Kasumi-1 (cell line): ENCODE results near the gene ZBTB40.
A peak's percentile ranks its signal among the peaks of the same experiment; 100 is the strongest.

Experiments used
- DNase-seq, 2 experiments: peaks; one replicate each; lab custom pipeline; 2025; lab: John Stamatoyannopoulos, UW

The ZBTB40 gene

GRCh38 chr1:22434717-22435116, 16.9 kb upstream of the ZBTB40 start:
- DNase-seq = no peak

GRCh38 chr1:22436948-22437347, 14.7 kb upstream of the ZBTB40 start:
- no peak for DNase-seq

DNA sequence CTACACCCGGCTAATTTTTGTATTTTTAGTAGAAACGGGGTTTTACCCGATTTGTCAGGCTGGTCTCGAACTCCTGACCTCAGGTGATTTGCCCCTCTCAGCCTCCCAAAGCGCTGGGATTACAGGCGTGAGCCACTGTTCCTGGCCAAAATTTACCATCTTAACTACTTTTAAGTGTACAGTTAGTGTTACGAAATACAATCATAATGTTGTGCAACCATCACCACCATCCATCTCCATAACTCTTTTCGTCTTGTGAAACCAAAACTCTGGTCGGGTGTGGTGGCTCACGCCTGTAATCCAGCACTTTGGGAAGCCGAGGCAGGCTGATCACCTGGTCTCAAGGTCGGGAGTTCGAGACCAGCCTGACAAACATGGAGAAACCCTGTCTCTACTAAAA, 14.1 kb upstream of the ZBTB40 start:
- DNase-seq = no peak

DNA sequence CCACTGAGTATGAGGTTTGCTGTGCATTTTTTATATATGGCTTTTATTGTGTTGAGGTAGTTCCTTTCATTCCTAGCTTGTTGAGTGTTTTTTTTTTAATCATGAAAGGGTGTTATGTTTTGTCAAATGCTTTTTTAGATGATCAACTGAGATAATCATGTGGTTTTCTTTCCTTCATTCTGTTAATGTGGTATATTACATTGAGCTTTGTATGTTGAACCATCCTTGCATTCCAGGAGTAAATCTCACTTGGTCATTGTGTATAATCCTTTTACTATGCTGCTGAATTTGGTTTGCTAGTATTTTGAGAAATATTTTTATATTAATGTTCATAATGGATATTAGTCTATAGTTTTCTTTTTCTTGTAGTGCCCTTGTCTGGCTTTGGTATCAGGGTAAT, 11.1 kb upstream of the ZBTB40 start:
- no peak for DNase-seq

DNA sequence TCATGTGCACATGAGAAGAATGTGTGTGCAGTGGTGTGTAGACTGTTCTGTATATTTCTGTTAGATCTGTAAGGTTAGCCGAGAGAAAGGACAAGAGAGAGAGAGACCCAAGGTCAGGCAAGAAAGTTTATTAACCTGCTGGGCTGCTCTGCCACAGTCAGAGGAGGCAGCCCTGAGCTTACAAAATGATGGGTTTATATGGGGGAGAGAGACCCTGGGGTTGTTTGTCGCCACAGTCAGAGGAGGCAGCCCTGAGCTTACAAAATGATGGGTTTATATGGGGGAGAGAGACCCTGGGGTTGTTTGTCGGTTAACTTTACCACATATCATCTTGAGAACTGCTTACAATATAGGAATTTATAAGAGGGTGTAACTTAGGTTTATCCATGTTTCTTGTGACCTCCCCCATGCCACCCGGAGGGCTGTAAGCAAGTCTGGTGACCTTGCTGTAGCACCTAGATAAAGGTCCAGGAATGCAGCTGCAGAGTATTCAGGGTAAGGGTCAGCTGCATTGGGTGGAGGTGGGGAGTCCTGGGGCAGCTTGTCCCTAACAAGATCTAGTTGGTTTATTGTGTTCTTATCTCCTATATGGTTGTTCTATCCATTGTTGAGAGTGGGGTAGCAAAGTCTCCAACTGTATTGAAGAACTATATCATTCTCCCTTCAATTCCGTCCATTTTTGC, 9.3 kb upstream of the ZBTB40 start:
- no peak for DNase-seq

- no peak for DNase-seq
These were observed 8.3 kb upstream of the ZBTB40 start for GRCh38 chr1:22443332-22443731.

DNA sequence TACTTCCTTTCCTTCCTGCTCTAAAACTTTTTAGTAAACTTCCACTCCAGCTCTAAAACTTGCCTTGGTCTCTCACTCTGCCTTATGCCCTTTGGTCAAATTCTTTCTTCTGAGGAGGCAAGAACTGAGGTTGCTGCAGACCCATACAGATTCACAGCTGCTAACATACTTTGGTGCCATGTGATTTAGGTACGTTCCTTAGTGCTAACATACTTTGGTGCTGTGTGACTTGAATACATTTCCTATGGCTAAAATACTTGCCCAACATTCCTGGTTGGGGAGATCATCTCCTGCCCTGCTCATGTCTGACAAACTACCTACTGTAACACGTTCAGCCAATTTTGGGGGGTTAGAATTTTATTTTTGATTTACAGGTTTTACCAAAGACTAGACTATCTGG, 6.8 kb upstream of the ZBTB40 start:
- DNase-seq = no peak

GRCh38 chr1:22447621-22448111, 4.0 kb upstream of the ZBTB40 start:
- DNase-seq = no peak

DNA sequence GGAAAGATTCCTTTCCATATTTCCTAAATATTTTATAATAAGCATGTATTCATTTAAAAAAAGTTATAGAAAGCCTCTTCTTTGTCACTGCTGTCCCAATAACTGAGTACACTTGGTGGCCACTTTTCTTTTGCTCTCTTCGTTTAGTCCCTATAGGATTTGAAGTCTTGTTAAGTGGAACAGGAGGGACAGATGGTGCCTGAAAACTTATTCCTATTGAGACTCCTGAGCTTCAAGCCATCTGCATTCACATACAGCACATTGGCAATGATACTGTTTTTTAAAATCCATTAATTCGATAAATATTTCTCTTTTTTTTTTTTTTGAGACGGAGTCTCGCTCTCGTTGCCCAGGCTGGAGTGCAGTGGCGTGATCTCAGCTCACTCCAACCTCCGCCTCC, 2.0 kb upstream of the ZBTB40 start:
- no peak for DNase-seq

- DNase-seq = no peak
These were observed 1.2 kb upstream of the ZBTB40 start for GRCh38 chr1:22450351-22451021.

DNA sequence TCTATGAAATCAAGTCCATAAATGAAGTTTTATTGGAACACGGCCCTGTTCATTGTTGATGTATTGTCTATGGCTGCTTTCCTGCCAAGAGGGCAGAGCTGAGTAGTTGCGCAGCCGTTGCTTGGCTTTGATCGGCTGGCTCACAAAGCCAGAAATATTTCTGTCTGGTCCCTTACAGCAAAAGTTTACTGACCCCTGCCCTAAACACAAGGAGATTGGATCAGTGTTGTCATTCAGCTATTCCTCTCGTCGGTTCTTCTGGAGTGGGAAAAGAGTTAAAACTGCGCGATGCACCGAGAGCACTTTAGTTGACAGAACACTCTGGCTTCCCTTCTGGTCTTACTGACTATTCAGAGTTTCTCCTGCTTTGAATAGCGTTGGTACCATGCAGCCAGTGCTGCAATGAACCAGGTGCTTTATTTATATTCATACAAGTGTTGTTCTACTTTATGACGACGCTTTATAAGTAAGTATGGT, 868 bp downstream of the ZBTB40 start:
- DNase-seq = peak; percentile 56 to 58

GRCh38 chr1:22453181-22453580, 1.5 kb downstream of the ZBTB40 start:
- no peak for DNase-seq

GRCh38 chr1:22454476-22455056, 2.9 kb downstream of the ZBTB40 start:
- no peak for DNase-seq

DNA sequence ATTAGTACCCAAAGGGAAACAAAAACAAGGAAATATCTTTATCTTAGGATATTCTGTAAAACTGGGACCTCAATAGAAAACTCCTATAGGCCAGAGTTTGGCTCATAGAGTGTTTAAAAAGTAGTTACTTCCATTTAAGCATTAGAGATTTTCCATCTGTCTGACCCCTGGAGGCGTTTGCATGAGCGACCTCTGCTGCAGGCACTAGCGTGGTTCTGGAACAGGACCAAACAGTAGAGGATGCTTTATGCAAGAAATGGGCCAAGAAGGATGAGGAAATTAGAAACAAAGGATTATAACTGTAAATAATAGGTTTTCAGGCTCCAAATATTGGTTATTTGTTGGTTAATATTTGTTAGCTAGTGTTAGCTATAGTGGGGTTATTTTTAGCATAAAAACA, 5.7 kb downstream of the ZBTB40 start:
- no peak for DNase-seq

GRCh38 chr1:22457836-22458235, 6.2 kb downstream of the ZBTB40 start:
- DNase-seq = no peak

DNA sequence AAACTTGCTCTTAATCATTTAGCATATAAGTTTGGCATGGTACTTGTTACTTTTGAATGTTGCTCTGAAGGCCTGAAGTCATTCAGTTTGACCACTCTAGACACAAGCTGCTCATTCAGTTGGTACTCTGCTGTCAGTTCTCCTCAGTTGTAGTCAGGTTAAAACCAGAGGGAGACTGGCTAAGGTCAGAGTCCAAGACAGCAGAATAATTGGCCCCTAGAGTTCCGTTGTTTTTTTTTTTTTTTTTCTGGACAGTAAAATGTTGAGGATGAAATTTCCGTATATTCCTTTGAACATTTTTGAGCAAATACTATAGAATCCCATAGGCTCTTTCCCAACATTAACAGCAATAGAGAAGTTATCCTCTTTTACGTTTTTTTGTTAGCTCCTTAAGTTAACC, 9.4 kb downstream of the ZBTB40 start:
- no peak for DNase-seq

GRCh38 chr1:22461678-22462527, 10.3 kb downstream of the ZBTB40 start:
- DNase-seq = peak in 1 of 2 experiments; percentile 6

DNA sequence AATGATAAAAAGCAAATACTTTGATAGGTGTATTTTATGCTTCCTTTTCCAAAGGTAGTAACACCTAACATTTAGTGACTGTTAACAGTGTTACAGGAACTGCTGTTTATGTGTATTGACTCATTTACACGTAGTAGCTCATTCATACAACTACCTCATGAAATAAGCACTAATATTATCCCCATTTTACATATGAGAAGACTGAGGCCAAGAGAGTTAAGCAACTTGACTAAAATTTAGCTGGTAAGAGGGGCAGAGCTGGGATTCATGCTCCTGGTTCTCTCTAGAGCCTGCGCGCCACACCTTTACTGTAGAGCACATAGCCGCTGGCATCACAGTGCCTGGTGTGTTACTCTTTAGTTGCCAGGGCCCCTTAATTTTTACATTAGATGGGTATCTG, 11.3 kb downstream of the ZBTB40 start:
- no peak for DNase-seq

DNA sequence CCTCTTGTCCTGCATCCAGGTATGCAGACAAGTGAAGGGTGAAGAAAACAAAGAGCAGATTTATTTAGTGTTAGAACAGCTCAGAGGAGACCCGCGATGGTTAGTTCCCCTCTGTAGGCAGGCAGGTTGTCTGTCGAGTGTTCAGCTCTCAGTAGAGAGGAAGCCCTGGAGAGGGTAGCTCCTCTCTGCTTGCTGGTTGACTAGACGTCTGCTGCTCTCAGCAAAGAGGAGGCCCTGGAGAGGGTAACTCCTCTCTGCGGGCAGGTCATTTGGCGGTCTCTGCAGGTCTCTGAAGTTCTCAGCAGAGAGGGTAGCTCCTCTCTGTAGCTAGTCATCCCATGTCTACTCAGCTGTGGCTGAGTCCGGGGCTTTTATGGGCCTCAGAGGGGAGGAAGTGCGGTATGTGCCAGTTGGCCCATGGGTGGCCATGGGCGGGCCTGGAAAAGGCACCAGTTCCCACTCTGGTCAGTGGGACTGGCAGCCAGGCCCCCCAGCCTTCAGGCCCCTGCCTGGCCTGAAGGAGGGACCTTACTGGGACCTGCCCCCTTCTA, 13.4 kb downstream of the ZBTB40 start:
- DNase-seq = no peak

GRCh38 chr1:22465671-22466070, 14.0 kb downstream of the ZBTB40 start:
- DNase-seq = no peak

DNA sequence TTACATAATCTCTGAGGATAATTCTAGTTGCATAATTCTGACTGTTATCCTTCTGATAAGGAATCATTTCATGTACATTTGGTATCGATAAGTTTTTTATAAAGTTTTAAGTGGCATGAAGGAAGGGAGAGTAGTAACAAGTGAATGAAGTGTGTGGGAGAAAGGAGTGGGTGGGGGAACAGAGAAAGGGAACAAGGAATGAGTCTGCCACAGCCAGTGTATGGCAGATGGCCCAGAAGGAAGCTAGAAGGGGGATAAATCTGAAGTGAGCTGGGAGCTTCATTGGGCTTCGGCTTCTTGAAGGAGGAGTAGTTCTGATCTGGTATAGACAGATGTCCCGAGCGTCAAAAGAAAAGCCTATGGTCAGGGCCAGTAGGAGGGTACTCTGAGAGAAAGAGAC, 18.6 kb downstream of the ZBTB40 start:
- DNase-seq = no peak

GRCh38 chr1:22471078-22471477, 19.4 kb downstream of the ZBTB40 start:
- DNase-seq = no peak
